Measurements from ENCODE around the gene PWP1.

The PWP1 gene

GRCh38 chr12:107731366-107731765 lies 45.8 kb downstream of the PWP1 start:
- in situ Hi-C loops (cut with MboI; ENCODE audit: low sequenced_read_pairs): no loop called here

DNA sequence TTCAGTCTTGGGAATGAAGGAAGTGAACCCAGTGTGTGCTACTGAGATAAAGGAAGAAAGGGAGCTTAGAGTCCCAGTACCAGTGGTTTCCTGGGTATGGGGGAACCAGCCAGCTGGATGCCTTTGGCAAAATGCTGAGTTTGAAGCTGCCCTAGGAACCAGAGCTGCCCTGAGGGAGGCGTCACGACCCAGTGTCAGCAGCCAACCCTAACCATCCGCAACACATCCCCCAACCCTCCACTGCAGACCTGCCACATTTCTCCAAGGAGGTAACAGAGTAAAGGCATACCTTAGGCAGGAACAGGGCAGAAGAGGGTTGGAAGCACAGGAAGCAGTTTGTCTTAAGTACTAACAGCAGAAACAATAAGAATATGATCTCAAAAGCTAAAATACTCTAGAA lies 46.8 kb downstream of the PWP1 start:
- in situ Hi-C loops (cut with MboI; ENCODE audit: low sequenced_read_pairs): no loop called here

GRCh38 chr12:107734139-107734538 lies 48.5 kb downstream of the PWP1 start:
- in situ Hi-C loops (cut with MboI; ENCODE audit: low sequenced_read_pairs): no loop called here

- in situ Hi-C loops (cut with MboI; ENCODE audit: low sequenced_read_pairs): no loop called here
These were observed 50.2 kb downstream of the PWP1 start for GRCh38 chr12:107735763-107736162.

DNA sequence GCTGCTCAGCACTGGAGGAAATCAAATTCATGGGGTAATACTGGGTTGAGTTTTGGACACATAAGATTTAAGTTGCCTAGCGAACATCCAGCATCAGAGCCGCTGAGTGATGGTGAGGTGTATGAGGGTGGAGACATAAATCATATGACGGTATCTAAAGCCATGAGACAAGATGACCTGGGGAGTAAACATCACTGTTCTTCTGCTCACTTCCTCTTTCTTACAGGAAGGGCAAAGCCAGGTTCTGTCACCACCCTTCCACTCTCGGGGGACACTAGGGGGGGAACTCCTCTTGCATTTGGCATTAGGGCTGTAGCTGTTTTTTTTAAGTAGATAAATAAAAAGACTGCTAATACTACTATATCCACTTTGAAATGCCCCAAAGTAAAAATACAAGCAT lies 51.3 kb downstream of the PWP1 start:
- in situ Hi-C loops (cut with MboI; ENCODE audit: low sequenced_read_pairs): no loop called here

DNA sequence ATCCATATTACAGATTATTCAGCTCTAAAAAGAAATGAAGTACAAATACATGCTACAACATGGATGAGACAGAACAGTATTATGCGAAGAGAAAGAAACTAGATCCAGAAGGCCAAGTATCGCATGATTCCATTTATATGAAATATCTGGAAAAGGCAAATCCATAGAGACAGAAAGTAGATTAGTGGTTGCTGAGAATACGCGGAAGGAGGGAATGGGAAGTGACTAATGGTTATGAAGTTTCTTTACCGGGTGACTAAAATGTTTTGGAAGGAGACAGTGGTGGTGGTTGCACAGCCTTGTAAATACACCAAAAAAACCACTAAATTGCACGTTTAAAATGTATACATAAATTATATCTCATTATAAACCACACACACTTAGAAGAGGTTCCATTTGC lies 62.9 kb downstream of the PWP1 start:
- in situ Hi-C loops (cut with MboI; ENCODE audit: low sequenced_read_pairs): no loop called here

DNA sequence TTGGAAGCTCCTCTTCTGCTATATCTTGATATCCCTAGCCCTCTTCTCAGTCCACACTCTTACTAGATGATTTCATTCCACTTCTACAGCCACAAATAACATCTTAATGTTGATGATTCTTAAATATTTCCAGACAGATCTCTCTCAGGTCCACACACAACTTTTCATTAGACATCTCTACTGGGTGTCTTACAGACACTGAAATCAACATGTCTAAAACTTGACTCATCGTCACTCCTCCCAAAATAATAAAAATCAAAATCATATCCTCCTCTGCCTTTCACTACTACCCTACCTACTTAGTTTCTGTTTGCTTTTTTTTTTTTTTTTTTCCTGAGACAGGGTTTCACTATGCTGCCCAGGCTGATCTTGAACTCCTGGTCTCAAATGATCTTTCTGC lies 63.5 kb downstream of the PWP1 start:
- in situ Hi-C loops (cut with MboI; ENCODE audit: low sequenced_read_pairs): no loop called here

DNA sequence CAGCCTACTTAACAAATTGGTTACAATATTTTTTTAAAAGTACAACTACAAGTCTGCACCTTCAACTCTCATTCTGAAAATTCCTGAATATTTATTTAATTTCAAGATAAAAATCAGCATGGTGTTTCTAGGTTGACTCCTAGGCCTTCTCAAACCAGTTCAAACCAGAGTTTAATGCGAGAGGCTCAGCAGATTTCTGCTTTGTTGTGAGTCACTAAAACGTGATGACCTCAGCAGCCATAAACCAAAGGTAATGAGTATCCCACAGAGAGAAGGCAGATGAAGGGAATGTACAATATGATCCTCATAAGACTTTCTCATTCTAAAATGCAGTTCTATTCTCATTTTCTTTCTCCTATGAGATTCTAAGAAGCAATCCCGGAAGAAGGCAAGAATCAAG lies 73.8 kb downstream of the PWP1 start:
- in situ Hi-C loops (cut with MboI; ENCODE audit: low sequenced_read_pairs): loop anchor here (25.0 kb wide), 1 partner anchor 128 kb away; no protein-coding TSS in a partner anchor

- in situ Hi-C loops (cut with MboI; ENCODE audit: low sequenced_read_pairs): loop anchor here (25.0 kb wide), 1 partner anchor 127 kb away; no protein-coding TSS in a partner anchor
These were observed 74.7 kb downstream of the PWP1 start for GRCh38 chr12:107760207-107760808.

- in situ Hi-C loops (cut with MboI; ENCODE audit: low sequenced_read_pairs): loop anchor here (25.0 kb wide), 1 partner anchor 126 kb away; no protein-coding TSS in a partner anchor
These were observed 75.4 kb downstream of the PWP1 start, which contains the start of gene PRDM4 for GRCh38 chr12:107760809-107761501. Gene PRDM4 (minus strand): TSS chr12:107761137. CDS start chr12:107760515, 622 bp downstream.

GRCh38 chr12:107761502-107761904 lies 75.9 kb downstream of the PWP1 start:
- in situ Hi-C loops (cut with MboI; ENCODE audit: low sequenced_read_pairs): loop anchor here (25.0 kb wide), 1 partner anchor 126 kb away; no protein-coding TSS in a partner anchor
